OCI-LY7 (cell line): ENCODE measurements around the gene RORC. TPM values are rescaled to one million over a fixed set of nuclear protein-coding genes. Genes with fewer than 3 reads are reported as not detected.

Experiments
- BruUV-seq: library from RNA; stranded (reverse); fragments of 400-500 nt; replicated peaks from 2 replicates; lab custom pipeline; 2021; lab: Mats Ljungman, UMichigan
- CTCF ChIA-PET: fragments of 300-600 bp; sonication (Branson Sonifier 250); formaldehyde crosslinking; loops from one replicate; lab custom pipeline; 2022; ENCODE audit warnings: antibody characterized with exemption; ENCODE audit not compliant: unreplicated experiment; lab: Charles Lee
- POLR2A ChIA-PET: fragments of 300-600 bp; sonication (Branson Sonifier 250); formaldehyde crosslinking; loops from one replicate; lab custom pipeline; 2022; ENCODE audit warnings: antibody characterized with exemption; lab: Charles Lee
- DNase-seq: peaks from one replicate; pipeline ENCODE4 v3.0.0-alpha.2; 2015; ENCODE audit warnings: low spot score
- H2AFZ ChIP-seq: fragments of 200-600 bp; sonication (generic), shearing (Covaris generic); 2 replicates; pipeline ENCODE4 v1.6.1; 2014; ENCODE audit warnings: mild to moderate bottlenecking, antibody characterized with exemption, low read length, moderate library complexity
- H3K27ac ChIP-seq: fragments of 200-600 bp; sonication (generic); 2 replicates; pipeline ENCODE4 v1.5.1; 2014; ENCODE audit warnings: mixed run types, low read depth, mild to moderate bottlenecking, moderate library complexity, low read length, inconsistent platforms; ENCODE audit not compliant: poor library complexity, severe bottlenecking
- H3K36me3 ChIP-seq: fragments of 200-600 bp; sonication (generic); 2 replicates; pipeline ENCODE4 v1.6.1; 2014; ENCODE audit warnings: mild to moderate bottlenecking, antibody characterized with exemption, low read length, moderate library complexity, mixed read lengths; ENCODE audit not compliant: insufficient read depth
- H3K4me1 ChIP-seq: fragments of 200-600 bp; sonication (generic); 2 replicates; pipeline ENCODE4 v1.5.1; 2014; ENCODE audit warnings: mild to moderate bottlenecking, low read length; ENCODE audit not compliant: insufficient read depth, poor library complexity, severe bottlenecking
- H3K4me2 ChIP-seq: fragments of 200-600 bp; sonication (generic); 2 replicates; pipeline ENCODE4 v1.6.1; 2014; ENCODE audit warnings: mild to moderate bottlenecking, low read length
- H3K4me3 ChIP-seq: fragments of 200-600 bp; sonication (generic); 2 replicates; pipeline ENCODE4 v1.5.1; 2014; ENCODE audit warnings: mild to moderate bottlenecking, low read depth, low read length; ENCODE audit not compliant: poor library complexity, severe bottlenecking
- H3K79me2 ChIP-seq: fragments of 200-600 bp; sonication (generic); 2 replicates; pipeline ENCODE4 v1.6.1; 2016; ENCODE audit warnings: low read depth, mild to moderate bottlenecking, low read length, moderate library complexity, mixed read lengths; ENCODE audit not compliant: insufficient read depth
- H3K9me2 ChIP-seq: fragments of 200-600 bp; sonication (generic); 2 replicates; pipeline ENCODE4 v1.6.1; 2016; ENCODE audit warnings: mild to moderate bottlenecking, low read length, mixed read lengths; ENCODE audit not compliant: insufficient read depth
- H3K9me3 ChIP-seq: fragments of 200-600 bp; sonication (generic); 2 replicates; pipeline ENCODE4 v1.6.1; 2014; ENCODE audit warnings: mild to moderate bottlenecking, mixed run types, low read length, mixed read lengths
- H4K20me1 ChIP-seq: fragments of 200-600 bp; sonication (generic); 2 replicates; pipeline ENCODE4 v1.6.1; 2014; ENCODE audit warnings: mild to moderate bottlenecking, antibody characterized with exemption, low read length, moderate library complexity, mixed read lengths; ENCODE audit not compliant: insufficient read depth
- EZH2phosphoT487 ChIP-seq: fragments of 200-600 bp; sonication (generic); IDR thresholded peaks from 2 replicates; pipeline ENCODE4 v1.6.1; 2018; ENCODE audit warnings: low read depth, borderline replicate concordance, mild to moderate bottlenecking, mixed run types, antibody characterized with exemption, low read length, moderate library complexity, mixed read lengths
- intact Hi-C: fragments of 100-400 bp; cut with micrococcal nuclease; formaldehyde crosslinking; loops from one replicate; pipeline ENCODE4 v1.10.0; 2022; ENCODE audit not compliant: unreplicated experiment
- total RNA-seq, 2 experiments: library from RNA; depleted of rRNA in 1 of 2; stranded (reverse); fragments of >200 nt in 1 of 2; shearing (Covaris generic) in 1 of 2; gene quantifications; 2 replicates each; pipeline ENCODE4 v1.2.3, GENCODE V29; 2014 to 2022
- TF ChIP-seq, protein P1 (sequence below): fragments of 200-600 bp; sonication (generic); conservative IDR thresholded peaks from 2 replicates; pipeline ENCODE4 v1.5.1; 2014; ENCODE audit warnings: mild to moderate bottlenecking, antibody characterized with exemption, low read length, moderate library complexity, mixed read lengths

Gene RORC
- total RNA-seq, 2 experiments from 2014 or later, result not detected

DNA sequence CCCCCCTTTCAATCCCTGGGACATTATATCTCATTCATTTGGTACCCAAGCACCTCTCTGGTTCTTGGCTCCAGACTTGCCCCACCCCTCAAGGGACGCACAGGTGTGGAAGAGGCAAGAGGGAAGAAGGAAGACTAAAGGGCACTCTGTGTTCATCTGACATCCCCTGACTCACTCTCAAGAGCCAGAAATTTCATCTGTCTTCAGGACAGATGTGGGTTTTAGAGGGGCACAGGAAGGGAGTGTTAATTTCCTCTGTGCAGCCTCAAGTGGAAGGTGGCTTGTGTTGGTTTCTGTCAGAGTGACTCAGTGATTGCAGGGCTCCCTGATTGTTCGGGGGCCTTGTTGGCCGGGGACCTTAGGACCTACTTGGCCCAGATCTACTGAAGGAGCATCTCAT is 5.6 kb upstream of the RORC start:
- no peaks in the 10 kb centered on the region for H3K4me1 ChIP-seq
- CTCF ChIA-PET, result interaction anchor here (0.6 to 1.8 kb wide), 3 partner anchors 21 to 536 kb away, joined by 3 to 4 read pairs (median 4); no protein-coding TSS in a partner anchor
- no peak overlapping the region for H2AFZ ChIP-seq

GRCh38 chr1:151835596-151835995 is 4.0 kb upstream of the RORC start:
- TF ChIP-seq, protein P1, sequence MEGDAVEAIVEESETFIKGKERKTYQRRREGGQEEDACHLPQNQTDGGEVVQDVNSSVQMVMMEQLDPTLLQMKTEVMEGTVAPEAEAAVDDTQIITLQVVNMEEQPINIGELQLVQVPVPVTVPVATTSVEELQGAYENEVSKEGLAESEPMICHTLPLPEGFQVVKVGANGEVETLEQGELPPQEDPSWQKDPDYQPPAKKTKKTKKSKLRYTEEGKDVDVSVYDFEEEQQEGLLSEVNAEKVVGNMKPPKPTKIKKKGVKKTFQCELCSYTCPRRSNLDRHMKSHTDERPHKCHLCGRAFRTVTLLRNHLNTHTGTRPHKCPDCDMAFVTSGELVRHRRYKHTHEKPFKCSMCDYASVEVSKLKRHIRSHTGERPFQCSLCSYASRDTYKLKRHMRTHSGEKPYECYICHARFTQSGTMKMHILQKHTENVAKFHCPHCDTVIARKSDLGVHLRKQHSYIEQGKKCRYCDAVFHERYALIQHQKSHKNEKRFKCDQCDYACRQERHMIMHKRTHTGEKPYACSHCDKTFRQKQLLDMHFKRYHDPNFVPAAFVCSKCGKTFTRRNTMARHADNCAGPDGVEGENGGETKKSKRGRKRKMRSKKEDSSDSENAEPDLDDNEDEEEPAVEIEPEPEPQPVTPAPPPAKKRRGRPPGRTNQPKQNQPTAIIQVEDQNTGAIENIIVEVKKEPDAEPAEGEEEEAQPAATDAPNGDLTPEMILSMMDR, result no peak
- TF ChIP-seq EZH2phosphoT487, result no peak
- Histone ChIP-seq H3K9me2 (no peaks in the 10 kb centered on the region), H3K9me3 (no peaks in the 10 kb centered on the region), H3K4me2 (no peak overlapping the region), H3K27ac (no peak overlapping the region), H3K79me2 (no peaks in the 10 kb centered on the region), H3K36me3 (no peaks in the 10 kb centered on the region), H3K4me1 (peaks cover 5% of the 10 kb centered on the region), H4K20me1 (no peaks in the 10 kb centered on the region), H3K4me3 (no peak overlapping the region), H2AFZ (no peak overlapping the region)
- ChIA-PET CTCF (interaction anchor here (1.8 kb wide), 1 partner anchor 534 kb away, joined by 4 read pairs; no protein-coding TSS in a partner anchor), POLR2A (interaction anchor here (0.6 kb wide), 1 partner anchor 8 kb away, joined by 3 read pairs; no protein-coding TSS in a partner anchor)
- BruUV-seq, result no TSS peak
- no peak for DNase-seq
- intact Hi-C loops, result loop anchor here (5.0 kb wide), 1 partner anchor 118 kb away; the partner anchor contains the start of gene CELF3

More for the DNA sequence above, 5.6 kb upstream of the RORC start:
- H3K4me2 ChIP-seq, result no peak overlapping the region
- H3K4me3 ChIP-seq, result no peak overlapping the region
- no peak for TF ChIP-seq EZH2phosphoT487
- POLR2A ChIA-PET, result interaction anchor here (0.6 kb wide), 1 partner anchor 101 kb away, joined by 3 read pairs; no protein-coding TSS in a partner anchor
- H3K36me3 ChIP-seq, result no peaks in the 10 kb centered on the region
- BruUV-seq, result no TSS peak
- no peak for DNase-seq
- H3K27ac ChIP-seq, result no peak overlapping the region
- H3K79me2 ChIP-seq, result no peaks in the 10 kb centered on the region
- H3K9me2 ChIP-seq, result no peaks in the 10 kb centered on the region
- H3K9me3 ChIP-seq, result no peaks in the 10 kb centered on the region
- intact Hi-C loops, result loop anchor here (2.0 to 5.0 kb wide), 2 partner anchors 102 to 120 kb away; partner anchors contain the start of gene CELF3
- H4K20me1 ChIP-seq, result no peaks in the 10 kb centered on the region

GRCh38 chr1:151834239-151834638 is 2.6 kb upstream of the RORC start:
- POLR2A ChIA-PET, result no interaction called here
- no TSS peak for BruUV-seq
- CTCF ChIA-PET, result no interaction called here

More at GRCh38 chr1:151834239-151834638, 2.6 kb upstream of the RORC start:
- intact Hi-C loops, result loop anchor here (5.0 kb wide), 1 partner anchor 392 kb away; no protein-coding TSS in a partner anchor
- H3K27ac ChIP-seq, result no peak overlapping the region
- no peak overlapping the region for H3K4me3 ChIP-seq
- H3K4me1 ChIP-seq, result peaks cover 6% of the 10 kb centered on the region
- TF ChIP-seq, protein P1, result no peak
- TF ChIP-seq EZH2phosphoT487, result no peak
- H3K4me2 ChIP-seq, result no peak overlapping the region
- no peaks in the 10 kb centered on the region for H3K36me3 ChIP-seq
- H2AFZ ChIP-seq, result no peak overlapping the region
- no peaks in the 10 kb centered on the region for H3K79me2 ChIP-seq
- H3K9me2 ChIP-seq, result no peaks in the 10 kb centered on the region
- no peaks in the 10 kb centered on the region for H4K20me1 ChIP-seq
- no peak for DNase-seq
- H3K9me3 ChIP-seq, result no peaks in the 10 kb centered on the region
